HEK293 (cell line): ENCODE measurements around the gene MASP1.

Experiments used
- MYNN ChIP-seq: fragments of 450-650 bp; formaldehyde crosslinking; IDR thresholded peaks from 2 replicates; pipeline ENCODE4 v1.5.1; 2016; ENCODE audit warnings: missing biosample characterization, missing genetic modification characterization, borderline replicate concordance
- MZF1 ChIP-seq: fragments of 450-650 bp; formaldehyde crosslinking; IDR thresholded peaks from 2 replicates; pipeline ENCODE4 v1.5.1; 2017; ENCODE audit warnings: missing biosample characterization, missing genetic modification characterization, borderline replicate concordance
- PRDM1 ChIP-seq: fragments of 450-650 bp; formaldehyde crosslinking; IDR thresholded peaks from 2 replicates; pipeline ENCODE4; 2016; ENCODE audit warnings: missing biosample characterization, missing genetic modification characterization
- YY1 ChIP-seq: fragments of 450-650 bp; formaldehyde crosslinking; IDR thresholded peaks from 2 replicates; pipeline ENCODE4 v1.5.1; 2018; ENCODE audit warnings: missing biosample characterization, missing genetic modification characterization
- ZBTB20 ChIP-seq: fragments of 450-650 bp; formaldehyde crosslinking; IDR thresholded peaks from 2 replicates; pipeline ENCODE4 v1.5.1; 2016; ENCODE audit warnings: missing biosample characterization, missing genetic modification characterization
- ZNF37A ChIP-seq: fragments of 450-650 bp; IDR thresholded peaks from 2 replicates; pipeline ENCODE4 v1.5.1; 2018; ENCODE audit warnings: missing biosample characterization, missing genetic modification characterization
- ZNF510 ChIP-seq: fragments of 450-650 bp; formaldehyde crosslinking; IDR thresholded peaks from 2 replicates; pipeline ENCODE4 v1.5.1; 2018; ENCODE audit warnings: mild to moderate bottlenecking, missing genetic modification characterization, missing biosample characterization; ENCODE audit not compliant: insufficient replicate concordance
- ZNF529 ChIP-seq: fragments of 450-650 bp; formaldehyde crosslinking; IDR thresholded peaks from 2 replicates; pipeline ENCODE4 v1.5.1; 2017; ENCODE audit warnings: missing genetic modification characterization, missing biosample characterization; ENCODE audit not compliant: insufficient replicate concordance
- ZNF660 ChIP-seq: fragments of 450-650 bp; IDR thresholded peaks from 2 replicates; pipeline ENCODE4 v1.5.1; 2018; ENCODE audit warnings: missing biosample characterization, mild to moderate bottlenecking, missing genetic modification characterization
- TF ChIP-seq, protein P1 (sequence below): fragments of 450-650 bp; formaldehyde crosslinking; IDR thresholded peaks from 2 replicates; pipeline ENCODE4 v1.5.1; 2016; ENCODE audit warnings: missing biosample characterization, missing genetic modification characterization
- TF ChIP-seq, protein P2 (sequence below): fragments of 450-650 bp; formaldehyde crosslinking; IDR thresholded peaks from 2 replicates; pipeline ENCODE4 v1.5.1; 2016; ENCODE audit warnings: missing biosample characterization, missing genetic modification characterization
- TF ChIP-seq, protein P3 (sequence below): fragments of 450-650 bp; formaldehyde crosslinking; IDR thresholded peaks from 2 replicates; pipeline ENCODE4 v1.5.1; 2016; ENCODE audit warnings: missing biosample characterization, missing genetic modification characterization
- TF ChIP-seq, protein P4 (sequence below): fragments of 450-650 bp; IDR thresholded peaks from 2 replicates; pipeline ENCODE4 v1.5.1; 2018; ENCODE audit warnings: missing biosample characterization, missing genetic modification characterization

DNA sequence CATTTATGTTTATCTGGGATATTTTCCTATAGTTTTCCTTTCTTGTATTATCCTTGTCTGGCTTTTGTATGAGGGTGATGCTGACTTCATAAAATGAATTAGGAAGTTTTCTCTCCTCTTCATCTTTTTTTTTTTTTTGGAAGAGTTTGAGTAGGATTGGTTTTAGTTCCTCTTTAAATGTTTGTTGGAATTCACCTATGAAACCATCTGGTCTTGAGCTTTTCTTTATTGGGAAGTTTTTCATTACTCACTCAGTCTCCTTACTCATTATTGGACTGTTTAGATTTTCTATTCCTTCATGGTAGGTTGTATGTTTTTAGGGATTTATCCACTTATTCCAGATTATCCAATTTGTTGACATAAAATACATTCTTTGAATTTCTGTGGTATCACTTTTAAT is 18.7 kb upstream of the MASP1 start:
- TF ChIP-seq YY1 (tag by site-specific recombination) (no peak), PRDM1 (no peak), ZBTB20 (tag by site-specific recombination) (no peak), ZNF660 (tag by site-specific recombination) (no peak), ZNF37A (tag by site-specific recombination) (no peak), MYNN (tag by site-specific recombination) (no peak), ZNF529 (tag by site-specific recombination) (no peak), MZF1 (tag by site-specific recombination) (no peak), ZNF510 (no peak)
- TF ChIP-seq, protein P1, sequence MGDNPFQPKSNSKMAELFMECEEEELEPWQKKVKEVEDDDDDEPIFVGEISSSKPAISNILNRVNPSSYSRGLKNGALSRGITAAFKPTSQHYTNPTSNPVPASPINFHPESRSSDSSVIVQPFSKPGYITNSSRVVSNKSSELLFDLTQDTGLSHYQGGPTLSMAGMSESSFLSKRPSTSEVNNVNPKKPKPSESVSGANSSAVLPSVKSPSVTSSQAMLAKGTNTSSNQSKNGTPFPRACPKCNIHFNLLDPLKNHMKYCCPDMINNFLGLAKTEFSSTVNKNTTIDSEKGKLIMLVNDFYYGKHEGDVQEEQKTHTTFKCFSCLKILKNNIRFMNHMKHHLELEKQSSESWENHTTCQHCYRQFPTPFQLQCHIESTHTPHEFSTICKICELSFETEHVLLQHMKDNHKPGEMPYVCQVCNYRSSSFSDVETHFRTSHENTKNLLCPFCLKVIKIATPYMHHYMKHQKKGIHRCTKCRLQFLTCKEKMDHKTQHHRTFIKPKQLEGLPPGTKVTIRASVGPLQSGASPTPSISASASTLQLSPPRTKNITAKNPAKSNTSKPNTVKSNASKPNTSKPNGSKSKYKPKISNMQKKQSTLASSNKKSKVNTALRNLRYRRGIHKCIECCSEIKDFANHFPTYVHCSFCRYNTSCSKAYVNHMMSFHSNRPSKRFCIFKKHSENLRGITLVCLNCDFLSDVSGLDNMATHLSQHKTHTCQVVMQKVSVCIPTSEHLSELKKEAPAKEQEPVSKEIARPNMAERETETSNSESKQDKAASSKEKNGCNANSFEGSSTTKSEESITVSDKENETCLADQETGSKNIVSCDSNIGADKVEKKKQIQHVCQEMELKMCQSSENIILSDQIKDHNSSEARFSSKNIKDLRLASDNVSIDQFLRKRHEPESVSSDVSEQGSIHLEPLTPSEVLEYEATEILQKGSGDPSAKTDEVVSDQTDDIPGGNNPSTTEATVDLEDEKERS = no peak
- TF ChIP-seq, protein P2, sequence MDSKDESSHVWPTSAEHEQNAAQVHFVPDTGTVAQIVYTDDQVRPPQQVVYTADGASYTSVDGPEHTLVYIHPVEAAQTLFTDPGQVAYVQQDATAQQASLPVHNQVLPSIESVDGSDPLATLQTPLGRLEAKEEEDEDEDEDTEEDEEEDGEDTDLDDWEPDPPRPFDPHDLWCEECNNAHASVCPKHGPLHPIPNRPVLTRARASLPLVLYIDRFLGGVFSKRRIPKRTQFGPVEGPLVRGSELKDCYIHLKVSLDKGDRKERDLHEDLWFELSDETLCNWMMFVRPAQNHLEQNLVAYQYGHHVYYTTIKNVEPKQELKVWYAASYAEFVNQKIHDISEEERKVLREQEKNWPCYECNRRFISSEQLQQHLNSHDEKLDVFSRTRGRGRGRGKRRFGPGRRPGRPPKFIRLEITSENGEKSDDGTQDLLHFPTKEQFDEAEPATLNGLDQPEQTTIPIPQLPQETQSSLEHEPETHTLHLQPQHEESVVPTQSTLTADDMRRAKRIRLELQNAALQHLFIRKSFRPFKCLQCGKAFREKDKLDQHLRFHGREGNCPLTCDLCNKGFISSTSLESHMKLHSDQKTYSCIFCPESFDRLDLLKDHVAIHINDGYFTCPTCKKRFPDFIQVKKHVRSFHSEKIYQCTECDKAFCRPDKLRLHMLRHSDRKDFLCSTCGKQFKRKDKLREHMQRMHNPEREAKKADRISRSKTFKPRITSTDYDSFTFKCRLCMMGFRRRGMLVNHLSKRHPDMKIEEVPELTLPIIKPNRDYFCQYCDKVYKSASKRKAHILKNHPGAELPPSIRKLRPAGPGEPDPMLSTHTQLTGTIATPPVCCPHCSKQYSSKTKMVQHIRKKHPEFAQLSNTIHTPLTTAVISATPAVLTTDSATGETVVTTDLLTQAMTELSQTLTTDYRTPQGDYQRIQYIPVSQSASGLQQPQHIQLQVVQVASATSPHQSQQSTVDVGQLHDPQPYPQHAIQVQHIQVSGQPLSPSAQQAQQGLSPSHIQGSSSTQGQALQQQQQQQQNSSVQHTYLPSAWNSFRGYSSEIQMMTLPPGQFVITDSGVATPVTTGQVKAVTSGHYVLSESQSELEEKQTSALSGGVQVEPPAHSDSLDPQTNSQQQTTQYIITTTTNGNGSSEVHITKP (tag by site-specific recombination) = no peak
- TF ChIP-seq, protein P3, sequence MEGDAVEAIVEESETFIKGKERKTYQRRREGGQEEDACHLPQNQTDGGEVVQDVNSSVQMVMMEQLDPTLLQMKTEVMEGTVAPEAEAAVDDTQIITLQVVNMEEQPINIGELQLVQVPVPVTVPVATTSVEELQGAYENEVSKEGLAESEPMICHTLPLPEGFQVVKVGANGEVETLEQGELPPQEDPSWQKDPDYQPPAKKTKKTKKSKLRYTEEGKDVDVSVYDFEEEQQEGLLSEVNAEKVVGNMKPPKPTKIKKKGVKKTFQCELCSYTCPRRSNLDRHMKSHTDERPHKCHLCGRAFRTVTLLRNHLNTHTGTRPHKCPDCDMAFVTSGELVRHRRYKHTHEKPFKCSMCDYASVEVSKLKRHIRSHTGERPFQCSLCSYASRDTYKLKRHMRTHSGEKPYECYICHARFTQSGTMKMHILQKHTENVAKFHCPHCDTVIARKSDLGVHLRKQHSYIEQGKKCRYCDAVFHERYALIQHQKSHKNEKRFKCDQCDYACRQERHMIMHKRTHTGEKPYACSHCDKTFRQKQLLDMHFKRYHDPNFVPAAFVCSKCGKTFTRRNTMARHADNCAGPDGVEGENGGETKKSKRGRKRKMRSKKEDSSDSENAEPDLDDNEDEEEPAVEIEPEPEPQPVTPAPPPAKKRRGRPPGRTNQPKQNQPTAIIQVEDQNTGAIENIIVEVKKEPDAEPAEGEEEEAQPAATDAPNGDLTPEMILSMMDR (tag by site-specific recombination) = no peak
- TF ChIP-seq, protein P4, sequence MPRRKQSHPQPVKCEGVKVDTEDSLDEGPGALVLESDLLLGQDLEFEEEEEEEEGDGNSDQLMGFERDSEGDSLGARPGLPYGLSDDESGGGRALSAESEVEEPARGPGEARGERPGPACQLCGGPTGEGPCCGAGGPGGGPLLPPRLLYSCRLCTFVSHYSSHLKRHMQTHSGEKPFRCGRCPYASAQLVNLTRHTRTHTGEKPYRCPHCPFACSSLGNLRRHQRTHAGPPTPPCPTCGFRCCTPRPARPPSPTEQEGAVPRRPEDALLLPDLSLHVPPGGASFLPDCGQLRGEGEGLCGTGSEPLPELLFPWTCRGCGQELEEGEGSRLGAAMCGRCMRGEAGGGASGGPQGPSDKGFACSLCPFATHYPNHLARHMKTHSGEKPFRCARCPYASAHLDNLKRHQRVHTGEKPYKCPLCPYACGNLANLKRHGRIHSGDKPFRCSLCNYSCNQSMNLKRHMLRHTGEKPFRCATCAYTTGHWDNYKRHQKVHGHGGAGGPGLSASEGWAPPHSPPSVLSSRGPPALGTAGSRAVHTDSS (tag by site-specific recombination) = no peak
